HEK293 (cell line): ENCODE measurements around the gene DNMBP.

ENCODE experiments used
- CTCF ChIA-PET: fragments of 350-600 bp; formaldehyde crosslinking; extraction: SDS; loops from one replicate; lab custom pipeline; 2021; ENCODE audit warnings: antibody characterized with exemption; lab: Yijun Ruan, JAX
- POLR2A ChIA-PET: fragments of 300-600 bp; formaldehyde crosslinking; extraction: SDS; loops from one replicate; lab custom pipeline; 2020; ENCODE audit warnings: antibody characterized with exemption, inconsistent platforms; lab: Yijun Ruan, JAX
- H3K27ac ChIP-seq: fragments of 200-500 bp; sonication (Bioruptor generic); 2 replicates; pipeline ENCODE4 v1.5.1; 2014; ENCODE audit warnings: low read depth, low read length, control low read depth, inconsistent platforms; ENCODE audit errors: extremely low read depth
- H3K36me3 ChIP-seq, 2 experiments: fragments of 200-500 bp in 1 of 2; sonication (Bioruptor generic) in 1 of 2; 1 replicate in 1 of 2; 2 replicates in 1 of 2; pipeline ENCODE4 v1.5.1; 2014 to 2017; ENCODE audit warnings: inconsistent platforms in 2 of 2, low read length in 2 of 2; ENCODE audit not compliant: control insufficient read depth in 2 of 2, insufficient read depth in 1 of 2
- H3K4me1 ChIP-seq: fragments of 200-500 bp; sonication (Bioruptor generic); 2 replicates; pipeline ENCODE4 v1.5.1; 2014; ENCODE audit warnings: mild to moderate bottlenecking, low read length, inconsistent platforms; ENCODE audit not compliant: control insufficient read depth, insufficient read depth
- H3K4me3 ChIP-seq: 2 replicates; pipeline ENCODE4 v1.5.1; 2011; ENCODE audit warnings: low read depth, mild to moderate bottlenecking, control low read depth, low read length, moderate library complexity
- H3K9me3 ChIP-seq: fragments of 200-500 bp; sonication (Bioruptor generic); 2 replicates; pipeline ENCODE4 v1.5.1; 2014; ENCODE audit warnings: low read depth, low read length, inconsistent platforms; ENCODE audit not compliant: control insufficient read depth, insufficient read depth
- GLIS1 ChIP-seq: fragments of 450-650 bp; formaldehyde crosslinking; IDR thresholded peaks from 2 replicates; pipeline ENCODE4 v1.5.1; 2016; ENCODE audit warnings: missing biosample characterization, missing genetic modification characterization
- GLIS2 ChIP-seq: fragments of 450-650 bp; formaldehyde crosslinking; IDR thresholded peaks from 2 replicates; pipeline ENCODE4 v1.5.1; 2016; ENCODE audit warnings: missing biosample characterization, missing genetic modification characterization
- KLF1 ChIP-seq: fragments of 450-650 bp; formaldehyde crosslinking; IDR thresholded peaks from 2 replicates; pipeline ENCODE4 v1.5.1; 2016; ENCODE audit warnings: missing biosample characterization, missing genetic modification characterization
- SP2 ChIP-seq: fragments of 450-650 bp; formaldehyde crosslinking; IDR thresholded peaks from 2 replicates; pipeline ENCODE4 v1.5.1; 2016; ENCODE audit warnings: missing biosample characterization, missing genetic modification characterization
- ZBTB48 ChIP-seq: fragments of 450-650 bp; formaldehyde crosslinking; IDR thresholded peaks from 2 replicates; pipeline ENCODE4 v1.5.1; 2016; ENCODE audit warnings: missing biosample characterization, missing genetic modification characterization
- ZBTB8A ChIP-seq: fragments of 450-650 bp; formaldehyde crosslinking; IDR thresholded peaks from 2 replicates; pipeline ENCODE4 v1.5.1; 2016; ENCODE audit warnings: missing biosample characterization, missing genetic modification characterization
- ZNF19 ChIP-seq: fragments of 450-650 bp; formaldehyde crosslinking; IDR thresholded peaks from 2 replicates; pipeline ENCODE4; 2016; ENCODE audit warnings: missing biosample characterization, missing genetic modification characterization, low read depth
- ZNF211 ChIP-seq: fragments of 450-650 bp; formaldehyde crosslinking; IDR thresholded peaks from 2 replicates; pipeline ENCODE4 v1.5.1; 2016; ENCODE audit warnings: low read depth, missing biosample characterization, missing genetic modification characterization
- ZNF221 ChIP-seq: fragments of 450-650 bp; formaldehyde crosslinking; IDR thresholded peaks from 2 replicates; pipeline ENCODE4 v1.5.1; 2017; ENCODE audit warnings: missing biosample characterization, missing genetic modification characterization, borderline replicate concordance
- ZNF26 ChIP-seq: fragments of 450-650 bp; formaldehyde crosslinking; IDR thresholded peaks from 2 replicates; pipeline ENCODE4 v1.5.1; 2016; ENCODE audit warnings: missing biosample characterization, missing genetic modification characterization
- ZNF335 ChIP-seq: fragments of 450-650 bp; formaldehyde crosslinking; conservative IDR thresholded peaks from 2 replicates; pipeline ENCODE4 v1.5.1; 2016; ENCODE audit warnings: missing biosample characterization, missing genetic modification characterization
- ZNF362 ChIP-seq: fragments of 450-650 bp; formaldehyde crosslinking; IDR thresholded peaks from 2 replicates; pipeline ENCODE4 v1.5.1; 2016; ENCODE audit warnings: missing biosample characterization, missing genetic modification characterization
- ZNF423 ChIP-seq: fragments of 450-650 bp; formaldehyde crosslinking; IDR thresholded peaks from 2 replicates; pipeline ENCODE4 v1.5.1; 2016; ENCODE audit warnings: missing biosample characterization, missing genetic modification characterization
- ZNF426 ChIP-seq: fragments of 450-650 bp; formaldehyde crosslinking; IDR thresholded peaks from 2 replicates; pipeline ENCODE4 v1.5.1; 2017; ENCODE audit warnings: missing biosample characterization, missing genetic modification characterization, mild to moderate bottlenecking, inconsistent platforms, moderate library complexity
- ZNF48 ChIP-seq: fragments of 450-650 bp; formaldehyde crosslinking; IDR thresholded peaks from 2 replicates; pipeline ENCODE4 v1.5.1; 2016; ENCODE audit warnings: missing biosample characterization, missing genetic modification characterization
- ZNF596 ChIP-seq: fragments of 450-650 bp; IDR thresholded peaks from 2 replicates; pipeline ENCODE4 v1.5.0; 2018; ENCODE audit warnings: missing biosample characterization, mild to moderate bottlenecking, missing genetic modification characterization, moderate library complexity
- ZNF610 ChIP-seq: fragments of 450-650 bp; formaldehyde crosslinking; IDR thresholded peaks from 2 replicates; pipeline ENCODE4 v1.5.1; 2016; ENCODE audit warnings: missing biosample characterization, missing genetic modification characterization, borderline replicate concordance
- ZNF629 ChIP-seq: fragments of 450-650 bp; formaldehyde crosslinking; IDR thresholded peaks from 2 replicates; pipeline ENCODE4 v1.5.1; 2017; ENCODE audit warnings: missing biosample characterization, missing genetic modification characterization
- ZNF639 ChIP-seq: fragments of 450-650 bp; formaldehyde crosslinking; IDR thresholded peaks from 2 replicates; pipeline ENCODE4 v1.5.1; 2016; ENCODE audit warnings: missing biosample characterization, missing genetic modification characterization
- ZNF654 ChIP-seq: fragments of 450-650 bp; formaldehyde crosslinking; IDR thresholded peaks from 2 replicates; pipeline ENCODE4 v1.5.1; 2016; ENCODE audit warnings: low read depth, missing biosample characterization, missing genetic modification characterization
- ZNF670 ChIP-seq: fragments of 450-650 bp; formaldehyde crosslinking; IDR thresholded peaks from 2 replicates; pipeline ENCODE4 v1.5.1; 2016; ENCODE audit warnings: missing biosample characterization, missing genetic modification characterization, low read depth

The DNMBP gene

GRCh38 chr10:100041306-100042002 is 31.7 kb upstream of the DNMBP start:
- Histone ChIP-seq H3K4me3 (no peak overlapping the region), H3K36me3 (no peaks in the 10 kb centered on the region), H3K27ac (no peak overlapping the region), H3K9me3 (no peaks in the 10 kb centered on the region), H3K4me1 (peaks cover 5% of the 10 kb centered on the region; the same call in 1 of the 2 replicates)
- TF ChIP-seq ZNF596 (tag by site-specific recombination) (no peak), ZNF26 (tag by site-specific recombination) (no peak), ZNF362 (tag by site-specific recombination) (no peak), ZBTB48 (no peak), ZNF221 (tag by site-specific recombination) (no peak), ZNF654 (tag by site-specific recombination) (no peak), GLIS2 (no peak), ZNF426 (tag by site-specific recombination) (no peak)
- CTCF ChIA-PET = interaction anchor here (15.7 kb wide), 1 partner anchor 190 kb away, joined by 264 read pairs; no protein-coding TSS in a partner anchor
- POLR2A ChIA-PET = no interaction called here

GRCh38 chr10:100038561-100039071 is 28.9 kb upstream of the DNMBP start:
- Histone ChIP-seq H3K36me3 (no peaks in the 10 kb centered on the region), H3K27ac (no peak overlapping the region), H3K4me1 (no peaks in the 10 kb centered on the region), H3K9me3 (no peaks in the 10 kb centered on the region), H3K4me3 (no peak overlapping the region)
- ChIA-PET CTCF (interaction anchor here (0.6 to 1.3 kb wide), 3 partner anchors 7 to 179 kb away, joined by 3 to 10 read pairs (median 8); partner anchors contain the start of gene DNMBP), POLR2A (no interaction called here)
- no peak for TF ChIP-seq ZNF596 (tag by site-specific recombination)
- TF ChIP-seq KLF1 = no peak
- TF ChIP-seq SP2 (tag by site-specific recombination) = no peak
- TF ChIP-seq ZNF335 (tag by site-specific recombination) = peak; percentile 30; the same call in 1 of the 2 replicates

- ChIA-PET CTCF (interaction anchor here (1.3 kb wide), 1 partner anchor 8 kb away, joined by 10 read pairs; no protein-coding TSS in a partner anchor), POLR2A (no interaction called here)
- TF ChIP-seq GLIS1 (tag by site-specific recombination) = no peak
- TF ChIP-seq ZNF610 (tag by site-specific recombination) = no peak
- TF ChIP-seq ZNF629 (tag by site-specific recombination) = no peak
- TF ChIP-seq ZBTB8A (tag by site-specific recombination) = no peak
- no peak for TF ChIP-seq ZNF48 (tag by site-specific recombination)
- TF ChIP-seq ZNF423 = no peak
- TF ChIP-seq ZNF19 (tag by site-specific recombination) = no peak
- TF ChIP-seq ZNF670 (tag by site-specific recombination) = no peak
- no peak for TF ChIP-seq ZNF211
- no peak for TF ChIP-seq ZNF639
- Histone ChIP-seq H3K4me3 (no peak overlapping the region), H3K4me1 (no peaks in the 10 kb centered on the region), H3K36me3 (no peaks in the 10 kb centered on the region), H3K27ac (no peak overlapping the region), H3K9me3 (no peaks in the 10 kb centered on the region)
Observed at GRCh38 chr10:100037758-100038315, 28.1 kb upstream of the DNMBP start.
